ENCODE measurements around the gene GPC3.

DNA sequence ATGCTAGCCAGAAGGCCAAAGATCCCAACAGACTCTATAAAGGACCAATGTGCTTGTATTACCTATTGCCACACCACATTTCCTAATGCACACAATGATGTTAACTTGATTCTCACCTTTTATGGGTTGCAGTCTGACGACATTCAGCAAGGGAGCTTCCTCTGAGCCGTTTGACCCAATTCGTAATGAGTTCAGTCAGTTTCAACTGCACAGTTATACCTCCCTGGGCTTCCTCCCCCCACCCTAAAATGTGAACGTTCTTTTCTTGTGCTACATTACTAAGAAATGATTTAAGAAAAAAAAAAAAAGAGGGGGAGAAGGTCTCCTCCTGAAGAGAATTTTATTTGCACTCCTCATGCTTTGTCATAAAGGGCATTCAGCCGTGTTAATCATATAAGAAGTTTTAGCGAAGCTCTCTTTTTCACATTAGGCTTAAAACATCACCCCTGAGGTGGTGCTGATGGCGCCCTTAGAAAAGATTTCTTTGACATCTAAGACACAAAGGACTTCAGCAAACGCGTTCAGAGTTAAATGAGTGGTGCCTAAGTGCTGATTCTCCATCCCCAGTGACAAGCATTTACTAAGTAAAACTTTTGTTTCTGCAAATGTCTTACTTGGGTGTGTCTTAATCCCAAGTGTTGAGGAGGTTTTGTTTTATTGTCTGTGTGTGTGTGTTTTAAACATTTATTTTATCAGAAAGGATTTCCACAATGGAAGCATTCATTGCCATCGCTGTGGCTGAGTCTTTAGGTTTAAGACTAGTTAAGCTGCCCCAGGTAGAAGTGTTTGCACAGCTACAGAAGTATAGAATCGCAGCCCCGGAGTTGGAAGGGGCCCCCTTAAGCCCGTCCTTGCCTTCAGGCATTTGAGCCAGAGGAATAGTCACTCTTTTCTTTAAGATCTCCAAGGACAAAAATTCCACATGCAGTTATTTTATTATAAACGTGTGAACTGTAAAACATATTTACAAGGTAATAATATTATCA is 15.2 kb upstream of the GPC3 start:
- TF ChIP-seq, protein P1, sequence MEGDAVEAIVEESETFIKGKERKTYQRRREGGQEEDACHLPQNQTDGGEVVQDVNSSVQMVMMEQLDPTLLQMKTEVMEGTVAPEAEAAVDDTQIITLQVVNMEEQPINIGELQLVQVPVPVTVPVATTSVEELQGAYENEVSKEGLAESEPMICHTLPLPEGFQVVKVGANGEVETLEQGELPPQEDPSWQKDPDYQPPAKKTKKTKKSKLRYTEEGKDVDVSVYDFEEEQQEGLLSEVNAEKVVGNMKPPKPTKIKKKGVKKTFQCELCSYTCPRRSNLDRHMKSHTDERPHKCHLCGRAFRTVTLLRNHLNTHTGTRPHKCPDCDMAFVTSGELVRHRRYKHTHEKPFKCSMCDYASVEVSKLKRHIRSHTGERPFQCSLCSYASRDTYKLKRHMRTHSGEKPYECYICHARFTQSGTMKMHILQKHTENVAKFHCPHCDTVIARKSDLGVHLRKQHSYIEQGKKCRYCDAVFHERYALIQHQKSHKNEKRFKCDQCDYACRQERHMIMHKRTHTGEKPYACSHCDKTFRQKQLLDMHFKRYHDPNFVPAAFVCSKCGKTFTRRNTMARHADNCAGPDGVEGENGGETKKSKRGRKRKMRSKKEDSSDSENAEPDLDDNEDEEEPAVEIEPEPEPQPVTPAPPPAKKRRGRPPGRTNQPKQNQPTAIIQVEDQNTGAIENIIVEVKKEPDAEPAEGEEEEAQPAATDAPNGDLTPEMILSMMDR (conservative IDR thresholded peaks at IDR 0.05 in 1 of 2, IDR thresholded peaks at IDR 0.05 in 1 of 2; ENCODE audit: extremely low read depth in 1 of 2, insufficient read depth in 1 of 2, low read depth in 1 of 2, low read length in 2 of 2) = no peak
- TF ChIP-seq EZH2 (IDR thresholded peaks at IDR 0.05; ENCODE audit: borderline replicate concordance, low read length) = no peak
